CD4-positive, alpha-beta T cell treated with Interferon gamma for 1 hour (primary cell): ENCODE measurements around the gene OR2T27.
A peak's percentile ranks its signal among the peaks of the same experiment; 100 is the strongest.
"Not testable (repeated sequence)": the region's sequence is repeated elsewhere in the genome, so short reads cannot be mapped to it uniquely, and the experiment has no call there.

Source experiments
- DNase-seq: peaks from one replicate; pipeline ENCODE4 v3.0.0-alpha.2; 2020

Gene OR2T27

GRCh38 chr1:248655354-248655753 is at the start of gene OR2T27:
Gene OR2T27 (minus strand): TSS chr1:248655528. CDS start chr1:248650884, 4,644 bp downstream.
- DNase-seq = not testable (repeated sequence)

GRCh38 chr1:248704606-248705005 is 49.3 kb upstream of the OR2T27 start:
- DNase-seq = no peak

- no peak for DNase-seq
Measured at GRCh38 chr1:248703674-248704073, 48.3 kb upstream of the OR2T27 start.

- no peak for DNase-seq
Measured at GRCh38 chr1:248702714-248703113, 47.4 kb upstream of the OR2T27 start, which contains the start of gene OR14I1. Gene OR14I1 (minus strand): TSS chr1:248702766.

- no peak for DNase-seq
Measured at GRCh38 chr1:248699099-248699498, 43.8 kb upstream of the OR2T27 start.

- no peak for DNase-seq
Measured at GRCh38 chr1:248697907-248698306, 42.6 kb upstream of the OR2T27 start.

GRCh38 chr1:248696774-248697173 is 41.4 kb upstream of the OR2T27 start:
- no peak for DNase-seq

- DNase-seq = peak; percentile 4
Measured at GRCh38 chr1:248696261-248696660, 40.9 kb upstream of the OR2T27 start.

GRCh38 chr1:248695451-248696132 is 40.3 kb upstream of the OR2T27 start:
- DNase-seq = no peak

GRCh38 chr1:248691567-248692155 is 36.3 kb upstream of the OR2T27 start:
- no peak for DNase-seq

GRCh38 chr1:248688527-248689298 is 33.4 kb upstream of the OR2T27 start:
- DNase-seq = no peak

GRCh38 chr1:248686815-248687214 is 31.5 kb upstream of the OR2T27 start:
- DNase-seq = peak; percentile 5

- DNase-seq = no peak
Measured at GRCh38 chr1:248681651-248682050, 26.3 kb upstream of the OR2T27 start.

- no peak for DNase-seq
Measured at GRCh38 chr1:248670003-248670402, 14.7 kb upstream of the OR2T27 start.

- peak; percentile 4 for DNase-seq
Measured at GRCh38 chr1:248663453-248664328, 8.4 kb upstream of the OR2T27 start.

- not testable (repeated sequence) for DNase-seq
Measured at GRCh38 chr1:248656797-248657196, 1.5 kb upstream of the OR2T27 start.

GRCh38 chr1:248648770-248649536 is 6.4 kb downstream of the OR2T27 start:
- DNase-seq = not testable (repeated sequence)

- DNase-seq = not testable (repeated sequence)
Measured at GRCh38 chr1:248645178-248645577, 10.2 kb downstream of the OR2T27 start, which contains the start of gene OR2T35. Gene OR2T35 (minus strand): TSS chr1:248645278. CDS start chr1:248639258, 6,020 bp downstream.

GRCh38 chr1:248642971-248643651 is 12.2 kb downstream of the OR2T27 start:
- DNase-seq = not testable (repeated sequence)

- DNase-seq = not testable (repeated sequence)
Measured at GRCh38 chr1:248641583-248641982, 13.7 kb downstream of the OR2T27 start.

GRCh38 chr1:248640906-248641305 is 14.4 kb downstream of the OR2T27 start:
- DNase-seq = not testable (repeated sequence)
